ENCODE results near the gene CYP46A1.

DNA sequence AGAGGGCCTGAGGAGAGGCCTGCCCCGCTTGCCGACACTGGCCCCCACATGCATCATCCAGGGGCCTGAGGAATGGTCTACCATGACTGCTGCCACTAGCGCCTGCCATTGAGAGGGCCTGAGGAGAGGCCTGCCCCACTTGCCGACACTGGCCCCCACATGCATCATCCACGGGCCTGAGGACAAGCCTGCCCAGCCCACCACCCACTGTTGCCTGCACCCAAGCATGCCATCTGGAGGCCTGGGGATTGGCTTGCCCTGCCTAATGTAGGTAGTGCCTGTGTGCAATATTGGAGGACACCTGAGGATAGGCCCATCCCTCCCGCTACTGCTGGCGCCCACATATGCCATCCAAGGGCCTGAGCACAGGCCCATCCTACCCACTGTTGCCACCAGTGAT lies 24.4 kb downstream of the CYP46A1 start:
- TF ChIP-seq CTCF (IDR thresholded peaks at IDR 0.05; ENCODE audit: low read depth, low read length, missing input control) (no peak), TAF1 (conservative IDR thresholded peaks at IDR 0.05) (no peak), MAX (IDR thresholded peaks at IDR 0.05) (no peak), HNF4G (IDR thresholded peaks at IDR 0.05) (no peak), YY1 (IDR thresholded peaks at IDR 0.05) (no peak), RXRA (IDR thresholded peaks at IDR 0.05) (no peak), GABPA (IDR thresholded peaks at IDR 0.05 in 1 of 2, conservative IDR thresholded peaks at IDR 0.05 in 1 of 2) (no peak)
- TF ChIP-seq, protein P1, sequence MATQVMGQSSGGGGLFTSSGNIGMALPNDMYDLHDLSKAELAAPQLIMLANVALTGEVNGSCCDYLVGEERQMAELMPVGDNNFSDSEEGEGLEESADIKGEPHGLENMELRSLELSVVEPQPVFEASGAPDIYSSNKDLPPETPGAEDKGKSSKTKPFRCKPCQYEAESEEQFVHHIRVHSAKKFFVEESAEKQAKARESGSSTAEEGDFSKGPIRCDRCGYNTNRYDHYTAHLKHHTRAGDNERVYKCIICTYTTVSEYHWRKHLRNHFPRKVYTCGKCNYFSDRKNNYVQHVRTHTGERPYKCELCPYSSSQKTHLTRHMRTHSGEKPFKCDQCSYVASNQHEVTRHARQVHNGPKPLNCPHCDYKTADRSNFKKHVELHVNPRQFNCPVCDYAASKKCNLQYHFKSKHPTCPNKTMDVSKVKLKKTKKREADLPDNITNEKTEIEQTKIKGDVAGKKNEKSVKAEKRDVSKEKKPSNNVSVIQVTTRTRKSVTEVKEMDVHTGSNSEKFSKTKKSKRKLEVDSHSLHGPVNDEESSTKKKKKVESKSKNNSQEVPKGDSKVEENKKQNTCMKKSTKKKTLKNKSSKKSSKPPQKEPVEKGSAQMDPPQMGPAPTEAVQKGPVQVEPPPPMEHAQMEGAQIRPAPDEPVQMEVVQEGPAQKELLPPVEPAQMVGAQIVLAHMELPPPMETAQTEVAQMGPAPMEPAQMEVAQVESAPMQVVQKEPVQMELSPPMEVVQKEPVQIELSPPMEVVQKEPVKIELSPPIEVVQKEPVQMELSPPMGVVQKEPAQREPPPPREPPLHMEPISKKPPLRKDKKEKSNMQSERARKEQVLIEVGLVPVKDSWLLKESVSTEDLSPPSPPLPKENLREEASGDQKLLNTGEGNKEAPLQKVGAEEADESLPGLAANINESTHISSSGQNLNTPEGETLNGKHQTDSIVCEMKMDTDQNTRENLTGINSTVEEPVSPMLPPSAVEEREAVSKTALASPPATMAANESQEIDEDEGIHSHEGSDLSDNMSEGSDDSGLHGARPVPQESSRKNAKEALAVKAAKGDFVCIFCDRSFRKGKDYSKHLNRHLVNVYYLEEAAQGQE (IDR thresholded peaks at IDR 0.05): no peak
- TF ChIP-seq, protein P2, sequence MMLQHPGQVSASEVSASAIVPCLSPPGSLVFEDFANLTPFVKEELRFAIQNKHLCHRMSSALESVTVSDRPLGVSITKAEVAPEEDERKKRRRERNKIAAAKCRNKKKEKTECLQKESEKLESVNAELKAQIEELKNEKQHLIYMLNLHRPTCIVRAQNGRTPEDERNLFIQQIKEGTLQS (IDR thresholded peaks at IDR 0.05): no peak

Measured in liver (tissue), 3 donors.